ENCODE results near the gene PLCL2.

The PLCL2 gene

GRCh38 chr3:16908016-16908807 is 23.5 kb downstream of the PLCL2 start:
- DNase-seq (ENCODE audit: insufficient read length, low spot score) (no peak), FAIRE-seq (peak; percentile 41)
- TF ChIP-seq POLR2A (IDR thresholded peaks at IDR 0.05; ENCODE audit: low read depth, low read length) (no peak), POU2F2 (IDR thresholded peaks at IDR 0.05; ENCODE audit: low read depth, low read length) (no peak), SPI1 (IDR thresholded peaks at IDR 0.05; ENCODE audit: low read depth, low read length) (no peak), POLR2AphosphoS5 (IDR thresholded peaks at IDR 0.05; ENCODE audit: low read depth, low read length) (no peak), TAF1 (IDR thresholded peaks at IDR 0.05; ENCODE audit: low read depth, low read length) (no peak), PAX5 (IDR thresholded peaks at IDR 0.05; ENCODE audit: insufficient read depth, low read length, severe bottlenecking) (no peak)

GRCh38 chr3:16908896-16909295 is 24.1 kb downstream of the PLCL2 start:
- FAIRE-seq (no peak), DNase-seq (ENCODE audit: insufficient read length, low spot score) (no peak)
- TF ChIP-seq POLR2A (IDR thresholded peaks at IDR 0.05; ENCODE audit: low read depth, low read length), result no peak
- no peak for TF ChIP-seq TAF1 (IDR thresholded peaks at IDR 0.05; ENCODE audit: low read depth, low read length)
- no peak for TF ChIP-seq PAX5 (IDR thresholded peaks at IDR 0.05; ENCODE audit: insufficient read depth, low read length, severe bottlenecking)
- TF ChIP-seq POU2F2 (IDR thresholded peaks at IDR 0.05; ENCODE audit: low read depth, low read length), result no peak
- no peak for TF ChIP-seq SPI1 (IDR thresholded peaks at IDR 0.05; ENCODE audit: low read depth, low read length)
- no peak for TF ChIP-seq POLR2AphosphoS5 (IDR thresholded peaks at IDR 0.05; ENCODE audit: low read depth, low read length)

- FAIRE-seq (no peak), DNase-seq (ENCODE audit: insufficient read length, low spot score) (no peak)
- no peak for TF ChIP-seq POLR2A (IDR thresholded peaks at IDR 0.05; ENCODE audit: low read depth, low read length)
- no peak for TF ChIP-seq POU2F2 (IDR thresholded peaks at IDR 0.05; ENCODE audit: low read depth, low read length)
- TF ChIP-seq POLR2AphosphoS5 (IDR thresholded peaks at IDR 0.05; ENCODE audit: low read depth, low read length), result no peak
- no peak for TF ChIP-seq PAX5 (IDR thresholded peaks at IDR 0.05; ENCODE audit: insufficient read depth, low read length, severe bottlenecking)
- no peak for TF ChIP-seq TAF1 (IDR thresholded peaks at IDR 0.05; ENCODE audit: low read depth, low read length)
These were observed 25.0 kb downstream of the PLCL2 start for GRCh38 chr3:16909802-16910201.

- DNase-seq (ENCODE audit: insufficient read length, low spot score) (no peak), FAIRE-seq (peak; percentile 77)
- TF ChIP-seq POU2F2 (IDR thresholded peaks at IDR 0.05; ENCODE audit: low read depth, low read length) (no peak), SPI1 (IDR thresholded peaks at IDR 0.05; ENCODE audit: low read depth, low read length) (no peak), TAF1 (IDR thresholded peaks at IDR 0.05; ENCODE audit: low read depth, low read length) (no peak), POLR2AphosphoS5 (IDR thresholded peaks at IDR 0.05; ENCODE audit: low read depth, low read length) (no peak), PAX5 (IDR thresholded peaks at IDR 0.05; ENCODE audit: insufficient read depth, low read length, severe bottlenecking) (no peak), POLR2A (IDR thresholded peaks at IDR 0.05; ENCODE audit: low read depth, low read length) (no peak)
These were observed 25.5 kb downstream of the PLCL2 start for GRCh38 chr3:16910207-16910606.

- no peak for FAIRE-seq
- TF ChIP-seq POLR2A (IDR thresholded peaks at IDR 0.05; ENCODE audit: low read depth, low read length) (no peak), SPI1 (IDR thresholded peaks at IDR 0.05; ENCODE audit: low read depth, low read length) (no peak), POU2F2 (IDR thresholded peaks at IDR 0.05; ENCODE audit: low read depth, low read length) (no peak), POLR2AphosphoS5 (IDR thresholded peaks at IDR 0.05; ENCODE audit: low read depth, low read length) (no peak), TAF1 (IDR thresholded peaks at IDR 0.05; ENCODE audit: low read depth, low read length) (no peak), PAX5 (IDR thresholded peaks at IDR 0.05; ENCODE audit: insufficient read depth, low read length, severe bottlenecking) (no peak)
These were observed 27.2 kb downstream of the PLCL2 start for GRCh38 chr3:16911916-16912315.

GRCh38 chr3:16912400-16913263 is 27.9 kb downstream of the PLCL2 start:
- peak; percentile 83 for FAIRE-seq

More at GRCh38 chr3:16911916-16912315, 27.2 kb downstream of the PLCL2 start:
- no peak for DNase-seq (ENCODE audit: insufficient read length, low spot score)

GRCh38 chr3:16913264-16913580 is 28.5 kb downstream of the PLCL2 start:
- TF ChIP-seq POLR2AphosphoS5 (IDR thresholded peaks at IDR 0.05; ENCODE audit: low read depth, low read length), result no peak
- TF ChIP-seq PAX5 (IDR thresholded peaks at IDR 0.05; ENCODE audit: insufficient read depth, low read length, severe bottlenecking), result no peak
- TF ChIP-seq TAF1 (IDR thresholded peaks at IDR 0.05; ENCODE audit: low read depth, low read length), result no peak
- no peak for TF ChIP-seq POLR2A (IDR thresholded peaks at IDR 0.05; ENCODE audit: low read depth, low read length)
- no peak for TF ChIP-seq SPI1 (IDR thresholded peaks at IDR 0.05; ENCODE audit: low read depth, low read length)
- TF ChIP-seq POU2F2 (IDR thresholded peaks at IDR 0.05; ENCODE audit: low read depth, low read length), result no peak
- DNase-seq (ENCODE audit: insufficient read length, low spot score) (no peak), FAIRE-seq (no peak)

More at GRCh38 chr3:16912400-16913263, 27.9 kb downstream of the PLCL2 start:
- DNase-seq (ENCODE audit: insufficient read length, low spot score), result no peak
- TF ChIP-seq TAF1 (IDR thresholded peaks at IDR 0.05; ENCODE audit: low read depth, low read length) (no peak), PAX5 (IDR thresholded peaks at IDR 0.05; ENCODE audit: insufficient read depth, low read length, severe bottlenecking) (no peak), SPI1 (IDR thresholded peaks at IDR 0.05; ENCODE audit: low read depth, low read length) (peak; percentile 98), POU2F2 (IDR thresholded peaks at IDR 0.05; ENCODE audit: low read depth, low read length) (no peak), POLR2A (IDR thresholded peaks at IDR 0.05; ENCODE audit: low read depth, low read length) (no peak), POLR2AphosphoS5 (IDR thresholded peaks at IDR 0.05; ENCODE audit: low read depth, low read length) (no peak)

GRCh38 chr3:16916840-16917239 is 32.1 kb downstream of the PLCL2 start:
- TF ChIP-seq POLR2A (IDR thresholded peaks at IDR 0.05; ENCODE audit: low read depth, low read length), result no peak
- no peak for TF ChIP-seq TAF1 (IDR thresholded peaks at IDR 0.05; ENCODE audit: low read depth, low read length)
- TF ChIP-seq POU2F2 (IDR thresholded peaks at IDR 0.05; ENCODE audit: low read depth, low read length), result no peak
- no peak for TF ChIP-seq POLR2AphosphoS5 (IDR thresholded peaks at IDR 0.05; ENCODE audit: low read depth, low read length)
- no peak for TF ChIP-seq SPI1 (IDR thresholded peaks at IDR 0.05; ENCODE audit: low read depth, low read length)
- TF ChIP-seq PAX5 (IDR thresholded peaks at IDR 0.05; ENCODE audit: insufficient read depth, low read length, severe bottlenecking), result no peak
- FAIRE-seq, result peak; percentile 76

More at GRCh38 chr3:16916840-16917239, 32.1 kb downstream of the PLCL2 start:
- DNase-seq (ENCODE audit: insufficient read length, low spot score), result no peak
